Stomach (tissue), 4 donors: ENCODE measurements around the gene TRMT10C.
"Not testable (repeated sequence)": the region's sequence is repeated elsewhere in the genome, so short reads cannot be mapped to it uniquely, and the experiment has no call there.

ENCODE experiments used
- CTCF ChIP-seq, 7 experiments: fragments of 450-650 bp in 4 of 7; fragments of 200-600 bp in 3 of 7; sonication (generic) in 3 of 7; IDR thresholded peaks; one replicate each; pipeline ENCODE4 v1.5.1; 2016 to 2019; ENCODE audit warnings: antibody characterized with exemption in 7 of 7, control low read depth in 2 of 7, mild to moderate bottlenecking in 1 of 7
- EP300 ChIP-seq: sonication (generic); formaldehyde crosslinking; IDR thresholded peaks from one replicate; pipeline ENCODE4 v1.6.1; 2017; ENCODE audit warnings: antibody characterized with exemption
- POLR2A ChIP-seq, 4 donors: fragments of 450-650 bp; IDR thresholded peaks; one replicate each; pipeline ENCODE4 v1.6.1; 2016; ENCODE audit warnings: antibody characterized with exemption in 4 of 4, control low read depth in 2 of 4, mild to moderate bottlenecking in 1 of 4, moderate library complexity in 1 of 4
- POLR2AphosphoS5 ChIP-seq, 3 donors: sonication (generic); formaldehyde crosslinking; IDR thresholded peaks; one replicate each; pipeline ENCODE4 v1.6.1; 2016; ENCODE audit warnings: antibody characterized with exemption in 3 of 3

GRCh38 chr3:101536955-101537354, 24.7 kb upstream of the TRMT10C start:
- TF ChIP-seq POLR2AphosphoS5 (IDR thresholded peaks at IDR 0.05); CTCF (IDR thresholded peaks at IDR 0.05); POLR2A (IDR thresholded peaks at IDR 0.05); EP300: not testable (repeated sequence)
